ENCODE data around the gene HAX1.

DNA sequence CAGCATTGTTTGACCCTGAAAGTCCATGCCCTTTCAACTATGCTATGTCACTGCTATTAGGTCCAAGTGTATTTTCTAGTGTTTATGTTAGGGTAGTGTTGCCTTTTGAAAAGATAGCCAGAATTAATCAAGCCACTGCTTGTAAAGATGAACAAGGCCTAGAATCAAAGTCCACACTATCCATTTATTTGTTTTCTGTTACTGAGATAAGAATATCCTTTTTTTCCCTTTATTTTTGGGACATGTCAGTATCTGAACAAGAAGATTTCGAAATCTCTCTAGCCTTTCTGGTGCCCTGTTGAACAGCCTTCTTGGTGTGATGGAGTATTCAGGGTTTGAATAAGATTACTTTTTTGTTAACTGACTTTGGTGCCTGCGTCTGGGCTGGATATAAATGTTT is 35.0 kb upstream of the HAX1 start:
- TF ChIP-seq, protein P1, sequence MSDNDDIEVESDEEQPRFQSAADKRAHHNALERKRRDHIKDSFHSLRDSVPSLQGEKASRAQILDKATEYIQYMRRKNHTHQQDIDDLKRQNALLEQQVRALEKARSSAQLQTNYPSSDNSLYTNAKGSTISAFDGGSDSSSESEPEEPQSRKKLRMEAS (IDR thresholded peaks at IDR 0.05) = peak; percentile 59
- TF ChIP-seq HNF4G (IDR thresholded peaks at IDR 0.05) (peak; percentile 96), JUND (IDR thresholded peaks at IDR 0.05) (peak; percentile 84 to 91), YY1 (IDR thresholded peaks at IDR 0.05) (peak; percentile 86), RXRA (IDR thresholded peaks at IDR 0.05) (peak; percentile 92 to 95), RAD21 (IDR thresholded peaks at IDR 0.05) (peak in 1 of 2 donors; percentile 22), FOXA1 (IDR thresholded peaks at IDR 0.05) (peak; percentile 47), FOXA2 (IDR thresholded peaks at IDR 0.05) (peak; percentile 62), EGR1 (IDR thresholded peaks at IDR 0.05; ENCODE audit: low read depth in 2 of 2) (peak in 1 of 2 donors; percentile 31), SP1 (IDR thresholded peaks at IDR 0.05) (peak; percentile 91), TAF1 (conservative IDR thresholded peaks at IDR 0.05) (no peak)
- TF ChIP-seq, protein P2, sequence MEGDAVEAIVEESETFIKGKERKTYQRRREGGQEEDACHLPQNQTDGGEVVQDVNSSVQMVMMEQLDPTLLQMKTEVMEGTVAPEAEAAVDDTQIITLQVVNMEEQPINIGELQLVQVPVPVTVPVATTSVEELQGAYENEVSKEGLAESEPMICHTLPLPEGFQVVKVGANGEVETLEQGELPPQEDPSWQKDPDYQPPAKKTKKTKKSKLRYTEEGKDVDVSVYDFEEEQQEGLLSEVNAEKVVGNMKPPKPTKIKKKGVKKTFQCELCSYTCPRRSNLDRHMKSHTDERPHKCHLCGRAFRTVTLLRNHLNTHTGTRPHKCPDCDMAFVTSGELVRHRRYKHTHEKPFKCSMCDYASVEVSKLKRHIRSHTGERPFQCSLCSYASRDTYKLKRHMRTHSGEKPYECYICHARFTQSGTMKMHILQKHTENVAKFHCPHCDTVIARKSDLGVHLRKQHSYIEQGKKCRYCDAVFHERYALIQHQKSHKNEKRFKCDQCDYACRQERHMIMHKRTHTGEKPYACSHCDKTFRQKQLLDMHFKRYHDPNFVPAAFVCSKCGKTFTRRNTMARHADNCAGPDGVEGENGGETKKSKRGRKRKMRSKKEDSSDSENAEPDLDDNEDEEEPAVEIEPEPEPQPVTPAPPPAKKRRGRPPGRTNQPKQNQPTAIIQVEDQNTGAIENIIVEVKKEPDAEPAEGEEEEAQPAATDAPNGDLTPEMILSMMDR (IDR thresholded peaks at IDR 0.05; ENCODE audit: low read depth, low read length, missing input control) = no peak
- TF ChIP-seq, protein P3, sequence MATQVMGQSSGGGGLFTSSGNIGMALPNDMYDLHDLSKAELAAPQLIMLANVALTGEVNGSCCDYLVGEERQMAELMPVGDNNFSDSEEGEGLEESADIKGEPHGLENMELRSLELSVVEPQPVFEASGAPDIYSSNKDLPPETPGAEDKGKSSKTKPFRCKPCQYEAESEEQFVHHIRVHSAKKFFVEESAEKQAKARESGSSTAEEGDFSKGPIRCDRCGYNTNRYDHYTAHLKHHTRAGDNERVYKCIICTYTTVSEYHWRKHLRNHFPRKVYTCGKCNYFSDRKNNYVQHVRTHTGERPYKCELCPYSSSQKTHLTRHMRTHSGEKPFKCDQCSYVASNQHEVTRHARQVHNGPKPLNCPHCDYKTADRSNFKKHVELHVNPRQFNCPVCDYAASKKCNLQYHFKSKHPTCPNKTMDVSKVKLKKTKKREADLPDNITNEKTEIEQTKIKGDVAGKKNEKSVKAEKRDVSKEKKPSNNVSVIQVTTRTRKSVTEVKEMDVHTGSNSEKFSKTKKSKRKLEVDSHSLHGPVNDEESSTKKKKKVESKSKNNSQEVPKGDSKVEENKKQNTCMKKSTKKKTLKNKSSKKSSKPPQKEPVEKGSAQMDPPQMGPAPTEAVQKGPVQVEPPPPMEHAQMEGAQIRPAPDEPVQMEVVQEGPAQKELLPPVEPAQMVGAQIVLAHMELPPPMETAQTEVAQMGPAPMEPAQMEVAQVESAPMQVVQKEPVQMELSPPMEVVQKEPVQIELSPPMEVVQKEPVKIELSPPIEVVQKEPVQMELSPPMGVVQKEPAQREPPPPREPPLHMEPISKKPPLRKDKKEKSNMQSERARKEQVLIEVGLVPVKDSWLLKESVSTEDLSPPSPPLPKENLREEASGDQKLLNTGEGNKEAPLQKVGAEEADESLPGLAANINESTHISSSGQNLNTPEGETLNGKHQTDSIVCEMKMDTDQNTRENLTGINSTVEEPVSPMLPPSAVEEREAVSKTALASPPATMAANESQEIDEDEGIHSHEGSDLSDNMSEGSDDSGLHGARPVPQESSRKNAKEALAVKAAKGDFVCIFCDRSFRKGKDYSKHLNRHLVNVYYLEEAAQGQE (IDR thresholded peaks at IDR 0.05) = peak; percentile 59
- TF ChIP-seq, protein P4, sequence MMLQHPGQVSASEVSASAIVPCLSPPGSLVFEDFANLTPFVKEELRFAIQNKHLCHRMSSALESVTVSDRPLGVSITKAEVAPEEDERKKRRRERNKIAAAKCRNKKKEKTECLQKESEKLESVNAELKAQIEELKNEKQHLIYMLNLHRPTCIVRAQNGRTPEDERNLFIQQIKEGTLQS (IDR thresholded peaks at IDR 0.05) = peak; percentile 12

All from liver (tissue), 3 donors.